NCI-H460 (cell line): Measurements from ENCODE around the gene GTSE1. TPM values are rescaled to one million over a fixed set of nuclear protein-coding genes. Genes with fewer than 3 reads are reported as not detected.
A peak's percentile ranks its signal among the peaks of the same experiment; 100 is the strongest.

Source experiments
- DNase-seq: peaks from one replicate; pipeline ENCODE4 v3.0.0-alpha.2; 2016; ENCODE audit warnings: low read depth; ENCODE audit errors: extremely low read depth
- total RNA-seq: library from RNA; depleted of rRNA; stranded (reverse); fragments of >200 nt; shearing (Covaris generic); gene quantifications from 2 replicates; pipeline ENCODE4 v1.2.3, GENCODE V29; 2014

Gene GTSE1
- total RNA-seq, 1 experiment from 2014 or later: 10.3 TPM

DNA sequence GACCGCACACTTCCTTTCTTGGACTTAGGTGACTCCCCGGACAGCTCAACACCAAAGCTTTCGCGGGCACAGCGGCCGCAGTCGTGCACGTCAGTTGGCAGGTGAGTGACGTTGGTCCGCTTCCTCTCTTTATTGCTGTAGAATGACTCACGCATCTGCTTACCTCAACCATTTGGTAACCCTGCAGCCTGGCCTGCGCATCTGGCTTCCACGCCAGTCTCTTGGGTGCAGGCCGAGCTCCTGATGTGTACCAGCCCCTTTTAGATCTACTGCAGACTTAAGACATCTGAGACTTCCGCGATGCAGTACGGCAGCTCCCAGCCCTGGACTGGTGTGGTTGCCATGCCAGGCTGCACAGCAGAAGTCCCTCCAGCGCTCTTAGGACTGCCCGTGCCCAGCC is 26.5 kb downstream of the GTSE1 start:
- no peak for DNase-seq

DNA sequence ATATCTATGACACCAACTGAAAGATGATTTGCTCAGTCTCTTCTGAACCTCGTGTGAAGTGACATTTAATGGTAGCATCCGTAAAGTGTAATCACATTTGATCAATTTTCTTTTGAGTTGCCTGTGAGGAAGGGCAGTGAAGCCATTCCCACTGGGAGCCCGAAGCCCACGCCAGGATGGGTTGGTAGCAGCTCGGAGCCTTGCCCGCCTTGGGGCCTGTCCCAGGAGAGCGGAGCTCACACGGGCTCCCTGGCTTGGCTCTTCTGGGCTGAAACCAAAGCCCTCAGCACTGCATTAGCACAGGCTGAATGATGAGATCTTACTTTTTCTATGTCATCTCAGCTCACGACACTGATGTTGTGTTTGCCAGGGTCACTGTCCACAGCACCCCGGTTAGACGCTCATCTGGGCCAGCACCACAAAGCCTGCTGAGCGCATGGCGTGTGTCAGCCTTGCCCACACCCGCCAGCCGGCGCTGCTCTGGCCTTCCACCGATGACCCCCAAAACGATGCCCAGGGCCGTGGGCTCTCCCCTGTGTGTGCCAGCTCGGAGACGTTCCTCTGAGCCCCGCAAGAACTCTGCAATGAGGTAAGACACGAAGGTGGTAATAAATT is 29.5 kb downstream of the GTSE1 start:
- no peak for DNase-seq

DNA sequence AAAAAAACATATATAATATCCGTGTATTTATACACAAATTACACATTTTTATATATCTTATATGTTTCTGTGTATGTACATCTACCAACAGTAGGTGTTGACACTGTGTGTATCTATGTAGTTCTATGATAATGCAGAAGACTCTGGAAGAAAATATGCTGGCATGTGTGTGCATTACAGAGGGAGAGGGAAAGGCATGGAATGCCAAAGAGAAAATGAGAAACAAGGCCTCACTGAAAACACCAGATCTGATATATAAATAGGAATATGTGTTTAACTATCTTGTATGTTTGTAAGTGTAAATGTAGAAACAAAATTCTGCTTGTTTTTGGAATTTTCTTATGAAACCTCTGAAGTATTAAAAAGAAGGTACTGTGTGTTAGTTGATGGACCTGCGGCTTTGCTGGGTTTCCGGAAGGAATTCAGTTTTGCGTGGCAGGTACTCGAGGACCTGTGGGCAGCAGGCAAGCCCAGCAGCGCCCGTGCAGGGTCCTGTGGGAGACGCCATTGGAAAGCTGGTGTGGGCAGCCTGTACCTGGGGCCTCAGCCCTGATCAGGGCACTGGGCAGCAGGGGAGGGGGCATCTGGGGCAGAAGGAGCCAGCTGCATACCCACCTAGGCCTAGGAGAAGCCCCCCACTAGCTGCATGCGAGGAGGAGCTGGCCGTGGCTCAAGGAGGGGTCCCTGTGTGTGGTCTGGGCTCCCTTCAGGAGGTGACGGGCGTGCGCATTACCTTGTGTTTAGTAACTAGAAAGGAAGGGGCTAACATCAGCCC is 31.2 kb downstream of the GTSE1 start:
- no peak for DNase-seq

DNA sequence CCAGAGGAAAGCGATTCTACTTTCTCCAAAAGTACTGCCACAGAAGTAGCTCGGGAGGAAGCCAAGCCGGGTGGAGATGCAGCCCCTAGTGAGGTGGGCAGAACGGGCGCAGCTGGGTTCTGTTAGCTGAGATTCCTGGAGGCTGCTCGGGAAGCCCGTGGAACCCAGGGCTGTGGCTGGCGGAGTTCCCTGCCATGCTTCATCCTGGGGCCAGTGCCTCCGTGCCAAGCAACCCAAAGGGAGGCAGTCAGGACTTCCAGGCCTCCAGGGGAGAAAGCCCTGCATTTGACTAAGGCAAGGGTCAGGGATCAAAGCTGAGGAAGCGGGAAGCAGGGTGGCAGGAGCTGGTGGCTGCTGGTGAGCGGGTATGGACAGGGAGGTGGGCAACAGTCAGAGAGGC is 32.1 kb downstream of the GTSE1 start:
- no peak for DNase-seq

DNA sequence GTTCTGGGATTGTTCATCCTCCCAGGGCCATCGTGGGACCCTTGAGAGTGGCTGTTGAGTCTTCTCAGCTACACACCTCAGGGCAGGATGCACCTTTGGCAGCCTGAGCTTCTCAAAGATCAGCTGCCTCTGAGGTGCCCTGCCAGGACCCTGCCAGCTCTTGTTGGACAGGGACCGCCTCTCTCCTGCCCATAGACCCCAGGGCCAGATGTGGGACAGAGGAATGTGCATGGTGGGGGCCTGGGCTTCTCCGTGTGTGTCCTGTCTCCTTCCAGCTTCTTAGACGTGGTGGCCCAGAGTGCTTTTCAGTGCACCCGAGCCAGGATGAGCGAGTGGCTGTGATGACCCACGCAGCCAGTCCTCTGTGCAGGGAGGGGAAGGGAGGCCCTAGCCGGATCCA is 32.9 kb downstream of the GTSE1 start:
- no peak for DNase-seq

DNA sequence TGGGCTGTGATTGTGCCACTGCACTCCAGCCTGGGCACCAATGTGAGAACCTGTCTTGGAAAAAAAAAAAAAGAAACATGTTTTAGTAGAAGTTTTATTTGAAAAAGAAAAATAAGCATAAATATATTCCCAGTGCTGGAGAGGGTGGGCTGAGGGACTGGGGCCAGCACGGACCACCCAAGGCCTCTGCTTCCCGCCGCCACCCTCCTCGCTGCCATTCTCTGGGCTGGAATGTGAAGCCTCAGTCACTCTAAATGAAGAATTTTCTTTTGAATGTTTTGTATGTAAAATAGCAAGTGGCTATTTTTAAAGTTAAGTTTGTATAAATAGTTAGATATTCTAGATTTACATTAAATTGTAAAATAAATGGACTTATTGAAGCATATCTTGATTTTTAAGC is 33.8 kb downstream of the GTSE1 start:
- no peak for DNase-seq

DNA sequence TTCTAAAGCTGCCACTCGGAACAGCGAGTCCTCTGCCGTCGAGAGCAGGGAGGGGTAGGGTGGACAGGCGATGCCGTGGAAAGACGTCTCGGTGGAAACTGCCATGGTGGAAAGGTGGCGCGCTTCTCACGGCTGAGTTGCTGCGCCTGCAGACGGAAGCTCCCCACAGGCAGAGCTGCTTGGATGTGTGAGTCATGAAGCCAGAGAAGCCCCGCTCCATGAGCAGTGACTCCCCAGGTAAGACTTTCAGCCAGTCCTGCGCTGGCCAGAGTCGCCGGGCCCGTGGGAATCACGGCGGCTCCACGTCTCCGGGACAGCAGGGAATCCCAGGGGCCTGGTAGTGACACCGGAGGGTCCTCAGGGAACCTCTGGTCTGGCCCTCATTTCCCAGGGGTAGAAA is 34.8 kb downstream of the GTSE1 start:
- DNase-seq: no peak

DNA sequence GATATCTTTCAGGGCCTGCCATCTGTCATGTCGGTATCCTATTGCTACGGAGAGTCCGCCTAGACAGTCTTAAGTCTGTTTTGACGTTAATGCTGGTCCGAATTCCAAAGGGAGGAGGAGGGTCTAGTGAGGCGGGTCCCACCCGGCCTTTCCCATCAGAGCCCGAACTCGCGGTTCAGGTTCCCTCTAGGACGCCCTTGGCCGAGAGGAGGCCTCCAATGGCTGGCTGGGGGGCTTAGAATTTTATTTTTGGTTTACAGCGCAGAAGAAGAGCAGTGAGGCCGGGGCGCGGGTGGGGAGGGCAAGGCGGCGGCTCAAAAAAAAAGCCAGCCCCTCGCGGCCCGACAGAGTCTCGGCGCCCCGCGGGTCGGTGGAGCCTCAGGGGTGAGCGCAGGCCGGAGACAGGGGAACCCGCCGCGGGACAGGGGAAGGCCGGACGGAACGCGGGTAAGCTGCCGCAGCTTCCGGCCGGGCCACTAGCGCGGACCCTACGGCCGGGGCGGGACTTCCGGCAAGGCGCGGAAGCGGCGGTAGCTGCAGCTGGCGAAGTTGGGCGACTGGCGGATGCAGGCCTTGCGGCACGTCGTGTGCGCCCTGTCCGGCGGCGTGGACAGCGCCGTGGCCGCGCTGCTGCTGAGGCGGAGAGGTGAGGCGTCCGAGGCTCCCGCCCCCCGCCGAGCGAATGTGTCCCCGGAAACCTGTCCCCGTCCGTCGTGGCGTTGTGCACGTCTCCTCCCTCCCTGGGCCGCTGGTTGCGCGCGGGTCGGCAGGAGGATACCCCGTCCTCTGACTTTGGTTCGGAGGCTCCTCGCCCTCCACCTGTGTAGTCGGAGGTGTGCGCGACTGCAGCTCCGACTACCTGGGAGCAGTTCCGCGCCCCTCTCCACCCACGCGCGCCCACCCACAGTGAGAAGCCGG is 38.8 kb downstream of the GTSE1 start, which contains the start of gene TRMU:
TRMU (plus strand) TSS at position 514 of the 918 bp plus-strand sequence; CDS start at position 565, 51 bp downstream.
- DNase-seq: peak; percentile 55

DNA sequence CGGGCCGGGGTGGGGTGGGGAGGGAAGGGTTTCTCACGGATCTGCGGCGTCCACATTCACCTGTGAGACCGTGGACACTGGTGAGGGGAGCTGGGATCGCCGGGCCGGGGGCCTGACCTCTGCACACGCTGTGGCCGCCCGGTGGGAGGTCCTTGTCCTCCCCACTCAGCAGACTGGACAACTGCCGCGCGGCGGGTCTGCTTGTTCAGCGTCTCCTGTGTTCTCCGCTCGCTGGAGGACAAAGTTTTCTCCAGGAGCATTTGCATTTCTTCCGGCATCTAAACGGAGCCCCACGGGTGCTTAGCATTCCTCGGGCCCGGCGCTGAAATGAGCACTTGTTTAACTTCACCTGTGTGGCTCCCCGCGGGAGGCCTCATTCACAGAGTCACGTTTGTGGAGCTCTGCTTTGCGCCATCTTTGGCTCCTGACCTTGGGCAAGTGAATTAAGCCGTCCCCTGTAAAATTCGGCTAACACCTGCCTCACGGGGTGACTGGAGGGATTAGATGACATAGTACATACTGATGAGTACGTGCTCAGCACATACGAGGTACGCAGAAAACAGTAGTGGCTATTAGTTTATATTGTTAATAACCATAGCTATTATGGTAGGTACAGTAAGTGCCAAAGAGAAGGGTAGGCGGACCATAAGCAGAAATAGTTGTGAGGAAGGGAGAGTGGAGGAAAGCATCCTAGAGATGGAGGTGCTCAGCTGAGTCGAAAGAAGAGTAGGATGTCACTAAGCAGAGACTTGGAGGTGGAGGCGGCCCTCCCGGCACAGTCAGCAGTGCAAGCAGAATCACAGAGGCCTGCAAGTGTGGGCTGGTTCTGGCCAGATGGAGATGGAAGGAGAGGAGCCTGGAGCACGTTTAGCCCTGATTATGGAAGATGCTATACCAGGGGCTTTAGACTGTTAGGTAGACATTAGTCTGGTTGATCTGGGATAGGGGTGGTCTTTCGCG is 39.7 kb downstream of the GTSE1 start:
- DNase-seq: no peak

DNA sequence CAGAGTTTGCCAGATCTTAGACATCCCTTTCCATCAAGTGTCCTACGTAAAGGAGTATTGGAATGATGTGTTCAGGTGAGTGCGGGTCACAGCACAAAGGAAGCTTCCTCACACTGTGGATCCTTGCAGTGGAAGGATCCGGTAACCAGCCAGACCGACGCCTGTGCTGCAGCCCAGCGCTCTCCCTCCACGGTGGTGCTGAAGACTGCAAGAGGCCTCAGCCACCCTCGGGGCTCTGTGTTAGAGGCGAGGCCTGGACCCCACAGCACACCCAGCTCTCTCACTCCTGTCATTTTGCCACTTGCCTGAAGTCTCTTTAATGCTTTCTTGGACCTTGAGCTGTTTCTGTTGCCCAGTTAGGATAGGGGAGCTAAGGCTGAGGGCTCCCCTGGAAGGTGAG is 41.2 kb downstream of the GTSE1 start:
- no peak for DNase-seq

DNA sequence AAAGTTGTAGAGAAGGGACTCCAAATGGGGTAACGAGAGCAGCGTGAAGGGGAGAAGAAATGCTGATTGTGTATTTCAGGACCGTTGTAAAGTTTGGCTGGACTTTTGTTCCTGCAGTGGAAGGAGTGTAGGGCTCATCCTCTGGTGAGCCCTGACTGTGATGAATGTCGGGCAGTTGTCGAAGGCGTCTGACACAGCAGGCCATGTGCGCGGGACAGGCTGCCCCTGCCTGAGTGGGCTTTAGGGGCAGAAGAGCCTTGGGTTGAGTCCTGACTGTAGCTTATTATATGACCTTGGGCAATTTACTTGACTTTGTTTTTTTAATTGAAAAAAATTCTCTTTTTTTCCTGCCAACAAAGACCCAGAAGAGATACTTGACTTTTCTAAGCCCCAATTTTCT is 42.0 kb downstream of the GTSE1 start:
- DNase-seq: no peak

DNA sequence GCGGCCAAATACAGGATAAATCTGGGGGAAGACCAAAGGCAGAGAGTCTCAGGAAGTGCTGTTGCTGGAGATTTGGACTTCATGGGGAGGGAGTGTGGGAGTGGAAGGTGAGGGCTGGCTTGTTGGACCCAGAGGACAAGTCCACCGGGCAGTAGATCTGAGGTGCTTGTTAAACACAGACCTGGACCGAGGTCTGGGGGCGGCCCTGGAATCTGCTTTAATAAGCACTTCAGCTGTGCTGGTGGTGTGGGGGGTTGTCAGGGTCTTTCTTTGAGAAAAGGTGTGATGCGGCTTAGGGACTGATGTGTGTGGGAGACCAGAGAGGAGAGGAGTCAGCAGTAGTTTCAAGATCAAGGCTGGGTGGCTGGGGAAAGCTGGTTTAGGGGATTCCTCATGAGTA is 43.3 kb downstream of the GTSE1 start:
- DNase-seq: no peak

DNA sequence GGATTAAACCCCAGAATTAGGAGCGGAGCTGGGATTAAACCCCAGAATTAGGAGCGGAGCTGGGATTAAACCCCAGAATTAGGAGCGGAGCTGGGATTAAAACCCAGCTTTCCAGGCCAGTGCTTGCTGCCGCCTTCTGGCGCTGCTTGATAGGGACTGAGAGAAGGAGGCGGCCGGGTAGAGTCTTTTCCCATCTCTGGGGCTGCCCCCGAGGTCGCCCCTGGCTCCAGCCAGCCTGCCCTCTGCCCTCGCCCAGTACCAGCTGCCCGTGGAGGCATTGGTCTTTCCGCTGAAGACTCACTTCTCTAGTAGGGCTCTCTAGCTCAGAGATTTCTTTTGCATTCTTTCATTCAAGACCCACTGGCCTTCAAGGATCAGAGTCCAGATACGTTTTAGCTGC is 44.0 kb downstream of the GTSE1 start:
- no peak for DNase-seq

DNA sequence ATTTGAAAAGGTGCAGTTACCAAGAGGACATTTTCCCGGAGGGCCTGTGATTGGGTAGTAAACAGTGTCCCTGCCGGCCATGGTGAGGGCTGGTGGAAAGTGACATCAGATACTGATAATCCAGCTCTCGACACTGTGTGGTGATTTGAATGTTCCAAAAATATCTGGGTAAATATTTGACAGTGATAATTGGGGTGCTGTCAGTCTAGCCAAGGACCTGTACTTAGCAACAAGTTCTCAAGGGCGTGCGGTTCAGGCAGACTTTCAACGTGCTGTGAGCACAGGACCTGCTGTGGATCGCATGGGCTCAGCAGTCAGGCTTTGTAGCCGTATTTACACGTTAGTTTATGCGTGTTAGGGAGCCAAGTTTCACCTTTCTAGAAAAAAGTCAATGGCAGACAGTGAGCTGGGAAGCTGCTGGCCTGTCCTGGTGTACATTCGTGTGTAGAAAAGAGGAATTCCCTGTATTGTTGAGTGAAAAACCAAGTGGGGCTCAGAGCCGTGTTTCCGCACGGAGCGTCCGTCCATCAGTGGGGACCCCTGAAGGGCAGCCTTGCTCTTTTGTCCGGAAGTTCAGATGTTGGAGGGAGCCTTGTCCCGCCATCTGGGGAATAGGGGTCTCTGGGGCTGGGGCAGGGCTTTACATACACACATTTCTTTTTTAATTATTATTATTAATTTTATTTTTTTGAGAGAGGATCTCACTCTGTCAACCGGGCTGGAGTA is 50.2 kb downstream of the GTSE1 start:
- DNase-seq: no peak

DNA sequence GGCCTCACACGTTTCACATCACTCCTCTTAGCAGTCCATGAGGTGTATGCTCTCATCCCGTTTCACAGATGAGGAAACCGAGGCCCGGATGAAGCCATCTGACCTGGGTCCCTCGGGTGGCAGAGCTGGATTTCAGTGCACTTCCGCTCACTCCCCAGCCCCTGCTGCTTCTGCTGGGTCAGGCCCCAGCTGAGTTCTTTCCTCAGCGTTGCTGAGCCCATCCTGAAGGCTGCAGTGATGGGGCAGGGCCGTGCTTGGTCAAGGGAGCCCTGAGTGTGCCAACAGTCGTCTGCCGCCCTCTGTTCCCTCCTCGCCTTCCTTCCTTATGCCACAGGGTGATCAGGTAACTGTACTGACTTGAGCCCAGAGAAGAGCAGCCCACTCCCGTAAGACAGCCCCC is 51.0 kb downstream of the GTSE1 start:
- DNase-seq: no peak

DNA sequence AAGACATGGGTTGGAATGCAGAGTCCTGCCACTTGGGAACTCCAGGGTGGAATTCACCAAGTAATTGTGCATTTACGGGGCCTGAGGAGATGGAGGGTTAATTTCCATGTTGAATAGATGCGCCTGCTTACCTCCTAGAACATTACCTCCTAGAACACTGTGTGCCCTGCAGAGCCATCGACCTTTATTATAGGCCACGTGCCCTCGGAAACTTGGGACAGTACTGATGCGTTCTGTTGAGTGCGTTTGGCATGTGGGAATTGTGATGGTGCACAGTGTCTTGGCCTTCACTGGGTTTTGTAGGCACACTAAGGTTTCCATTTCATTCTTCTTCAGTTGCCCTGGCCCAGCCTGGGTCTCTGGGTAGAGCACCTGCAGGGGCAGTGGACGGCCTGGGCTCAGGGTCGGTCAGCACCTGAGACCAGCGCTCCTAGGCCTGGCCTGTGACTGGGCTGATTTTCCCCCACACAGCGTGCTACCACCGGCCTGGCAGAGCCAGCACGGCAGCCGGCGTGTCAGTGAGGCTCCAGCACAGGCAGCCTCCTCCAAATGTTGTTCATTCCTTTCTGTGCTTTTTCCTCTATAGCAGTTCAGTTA is 51.5 kb downstream of the GTSE1 start:
- DNase-seq: no peak

DNA sequence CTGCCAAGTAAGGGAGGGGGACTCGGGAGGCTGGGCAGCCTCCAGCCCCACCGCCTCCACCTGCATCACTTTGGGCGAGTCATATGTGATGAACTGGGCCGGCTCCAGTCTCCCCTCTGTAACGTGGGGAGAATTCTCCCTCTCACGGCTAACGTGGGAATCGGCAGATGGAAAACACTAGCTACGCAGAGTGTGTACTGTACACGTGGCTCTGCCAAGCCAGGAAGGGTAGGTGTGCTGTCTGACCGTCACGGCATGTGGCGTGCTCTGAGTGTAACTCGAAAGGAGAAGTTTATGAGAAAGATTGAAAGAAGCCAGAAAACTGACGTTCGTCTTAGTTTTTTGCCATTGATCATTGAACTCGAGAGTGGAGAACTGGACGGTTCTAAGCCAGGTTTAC is 52.6 kb downstream of the GTSE1 start:
- no peak for DNase-seq

DNA sequence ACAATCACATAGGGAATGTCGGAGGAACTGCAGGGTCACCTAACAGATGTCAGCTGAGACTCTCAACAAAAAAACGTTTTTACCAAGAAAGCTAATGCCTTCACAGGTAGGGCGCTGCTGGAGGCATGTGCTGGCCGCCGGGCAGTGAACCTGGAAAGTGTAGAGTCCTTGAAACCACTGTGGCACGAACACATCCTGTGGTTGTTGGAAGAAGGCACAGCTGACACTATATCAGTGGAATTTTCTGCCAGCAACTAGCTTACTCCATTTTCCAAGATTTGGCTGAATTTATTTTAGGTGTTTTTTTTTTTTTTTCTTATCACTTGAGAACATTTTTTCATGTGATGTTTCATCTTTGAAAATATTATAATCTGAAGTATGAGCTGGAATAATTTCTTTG is 53.0 kb downstream of the GTSE1 start:
- DNase-seq: no peak

DNA sequence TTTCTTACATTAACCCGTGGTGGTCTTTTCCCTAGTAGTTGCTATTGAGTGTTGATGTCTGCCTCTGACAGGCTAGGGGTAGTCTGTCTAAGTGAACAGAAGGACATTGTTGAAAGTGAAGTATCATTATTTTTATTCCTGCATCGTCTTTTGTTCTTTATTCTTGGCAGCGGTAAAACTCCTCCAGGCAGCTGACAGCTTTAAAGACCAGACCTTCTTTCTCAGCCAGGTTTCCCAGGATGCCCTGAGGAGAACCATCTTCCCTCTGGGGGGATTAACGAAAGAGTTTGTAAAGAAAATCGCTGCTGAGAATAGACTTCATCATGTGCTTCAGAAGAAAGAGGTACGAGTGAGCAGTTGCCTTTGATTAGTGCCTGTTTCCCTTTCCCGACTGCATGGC is 53.5 kb downstream of the GTSE1 start:
- DNase-seq: no peak
